DMS79 treated with DMSO at 0.1 percent for 48 hours (cell line): ENCODE data around the gene USH1C.

Experiments used
- DNase-seq: peaks from one replicate; lab custom pipeline; 2025; lab: John Stamatoyannopoulos, UW

USH1C gene

GRCh38 chr11:17504330-17505107, 39.7 kb downstream of the USH1C start:
- peak; percentile 72 for DNase-seq

GRCh38 chr11:17502630-17503029, 41.6 kb downstream of the USH1C start:
- DNase-seq = no peak

GRCh38 chr11:17500673-17501072, 43.5 kb downstream of the USH1C start:
- no peak for DNase-seq

DNA sequence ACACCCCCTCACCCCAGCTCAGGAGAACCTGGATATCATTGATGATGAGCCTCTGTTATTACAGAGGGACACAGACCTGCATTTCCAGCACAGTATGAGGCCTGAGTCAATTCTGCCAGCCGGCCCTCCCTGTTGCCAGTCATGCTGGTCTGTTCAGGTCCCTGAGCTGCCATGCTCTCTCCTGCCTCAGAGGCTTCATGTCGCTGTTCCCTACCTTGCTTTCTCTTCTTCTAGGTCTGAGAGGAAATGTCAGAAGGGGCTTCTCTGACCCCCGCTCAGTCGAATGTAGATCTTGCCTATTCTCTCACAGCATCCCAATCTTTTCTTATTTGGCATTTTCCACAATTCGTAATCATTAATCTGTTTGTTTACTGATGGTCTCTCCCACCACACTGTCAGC, 45.7 kb downstream of the USH1C start:
- DNase-seq = no peak

DNA sequence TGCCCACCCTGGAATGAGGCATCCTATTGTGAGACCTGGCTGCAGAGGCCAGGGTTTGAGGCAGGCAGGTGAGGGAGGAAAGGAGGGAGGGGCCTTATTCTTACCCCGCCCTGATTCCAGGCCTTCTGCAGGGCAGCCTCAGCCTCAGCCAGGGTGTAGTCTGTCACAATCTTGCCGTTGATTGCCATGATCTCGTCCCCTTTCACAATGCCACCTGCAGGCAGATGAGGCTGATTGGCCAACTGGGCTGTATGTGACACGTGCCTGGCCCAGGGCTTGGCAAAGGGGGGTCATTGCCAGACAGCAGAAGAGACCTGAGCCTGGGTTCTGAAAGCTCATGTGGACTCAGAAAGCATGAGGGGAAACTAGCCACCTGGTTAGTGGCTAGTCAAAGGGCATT, 46.2 kb downstream of the USH1C start:
- no peak for DNase-seq

- peak; percentile 36 for DNase-seq
These were observed 47.8 kb downstream of the USH1C start for GRCh38 chr11:17496406-17496805.

DNA sequence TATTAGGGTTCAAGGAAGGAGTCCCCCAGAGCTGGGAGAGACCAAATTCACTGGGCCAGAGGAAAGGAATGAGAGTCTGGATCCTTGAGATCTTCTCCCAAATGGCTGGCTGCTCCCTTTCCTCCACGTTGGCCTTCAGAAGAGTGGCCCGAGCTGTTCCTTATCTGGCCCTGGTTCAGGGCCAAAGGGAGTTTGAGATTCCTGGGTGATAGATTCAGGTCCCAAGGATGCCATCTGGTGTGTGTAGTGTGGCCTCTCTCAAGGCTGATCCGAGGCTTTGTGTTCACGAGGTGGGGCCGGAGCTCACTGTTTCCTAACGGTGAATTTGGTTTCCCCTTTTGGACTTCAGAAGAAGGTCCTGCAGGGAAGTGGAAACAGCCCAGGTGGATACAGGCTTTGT, 50.2 kb downstream of the USH1C start:
- DNase-seq = no peak

- DNase-seq = no peak
These were observed 53.3 kb downstream of the USH1C start for GRCh38 chr11:17490938-17491337.

DNA sequence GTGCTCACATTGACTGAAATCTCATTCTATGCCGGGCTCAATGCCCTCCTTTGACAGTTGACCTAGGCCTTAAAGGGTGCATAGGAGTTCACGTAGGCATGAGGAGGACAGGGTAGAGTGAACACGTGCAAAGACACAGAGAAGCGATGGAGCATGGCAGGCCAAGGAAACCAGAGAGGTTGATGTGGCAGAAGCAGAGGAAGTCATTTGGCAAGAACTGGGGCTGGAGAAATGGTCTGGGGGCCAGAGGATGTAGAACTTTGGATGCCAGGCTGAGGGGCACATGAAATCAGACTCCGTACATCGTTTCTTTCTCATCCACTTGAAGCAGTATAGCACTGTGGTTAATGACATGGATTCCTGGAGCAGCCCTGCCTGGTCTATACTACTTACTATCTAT, 54.0 kb downstream of the USH1C start:
- no peak for DNase-seq

DNA sequence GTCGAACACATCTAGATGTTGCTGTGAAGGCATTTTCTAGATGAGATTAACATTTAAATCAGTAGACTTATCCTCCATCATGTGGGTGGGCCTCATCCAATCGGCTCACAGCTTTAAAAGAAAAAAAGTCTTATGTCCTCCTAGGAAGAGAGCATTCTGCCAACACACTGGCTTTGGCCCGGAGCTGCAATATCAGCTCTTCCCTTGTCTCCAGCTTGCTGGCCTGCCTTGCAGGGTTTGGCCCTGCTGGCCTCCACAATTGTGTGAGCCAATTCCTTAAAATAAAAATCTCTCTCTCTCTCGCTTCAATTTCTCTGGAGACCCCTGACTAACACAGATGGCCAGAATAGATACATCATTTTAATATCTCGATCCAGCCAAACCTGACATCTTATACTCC, 54.5 kb downstream of the USH1C start:
- DNase-seq = no peak

DNA sequence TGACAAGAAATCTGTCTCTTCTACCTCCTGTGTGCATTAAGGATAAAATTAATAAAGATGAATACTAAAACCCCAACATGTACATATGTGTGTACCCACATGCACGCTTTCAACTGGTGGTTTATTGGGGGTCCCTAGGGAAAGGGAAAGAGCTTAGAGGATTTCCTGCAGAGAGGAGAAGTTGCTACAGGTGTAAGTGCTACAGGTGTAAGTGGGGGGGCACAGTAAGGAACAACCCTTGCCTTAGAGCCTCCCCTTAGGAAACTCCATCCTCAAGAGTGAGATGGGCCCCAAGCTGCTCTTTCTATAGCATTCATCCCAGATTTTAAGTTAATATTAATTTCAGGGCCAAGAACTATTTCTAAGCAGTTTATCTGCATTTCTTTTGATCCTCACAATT, 55.7 kb downstream of the USH1C start:
- no peak for DNase-seq

- DNase-seq = no peak
These were observed 57.6 kb downstream of the USH1C start for GRCh38 chr11:17486646-17487045.

- DNase-seq = no peak
These were observed 60.7 kb downstream of the USH1C start for GRCh38 chr11:17483505-17483904.

GRCh38 chr11:17481905-17482304, 62.3 kb downstream of the USH1C start:
- DNase-seq = no peak

DNA sequence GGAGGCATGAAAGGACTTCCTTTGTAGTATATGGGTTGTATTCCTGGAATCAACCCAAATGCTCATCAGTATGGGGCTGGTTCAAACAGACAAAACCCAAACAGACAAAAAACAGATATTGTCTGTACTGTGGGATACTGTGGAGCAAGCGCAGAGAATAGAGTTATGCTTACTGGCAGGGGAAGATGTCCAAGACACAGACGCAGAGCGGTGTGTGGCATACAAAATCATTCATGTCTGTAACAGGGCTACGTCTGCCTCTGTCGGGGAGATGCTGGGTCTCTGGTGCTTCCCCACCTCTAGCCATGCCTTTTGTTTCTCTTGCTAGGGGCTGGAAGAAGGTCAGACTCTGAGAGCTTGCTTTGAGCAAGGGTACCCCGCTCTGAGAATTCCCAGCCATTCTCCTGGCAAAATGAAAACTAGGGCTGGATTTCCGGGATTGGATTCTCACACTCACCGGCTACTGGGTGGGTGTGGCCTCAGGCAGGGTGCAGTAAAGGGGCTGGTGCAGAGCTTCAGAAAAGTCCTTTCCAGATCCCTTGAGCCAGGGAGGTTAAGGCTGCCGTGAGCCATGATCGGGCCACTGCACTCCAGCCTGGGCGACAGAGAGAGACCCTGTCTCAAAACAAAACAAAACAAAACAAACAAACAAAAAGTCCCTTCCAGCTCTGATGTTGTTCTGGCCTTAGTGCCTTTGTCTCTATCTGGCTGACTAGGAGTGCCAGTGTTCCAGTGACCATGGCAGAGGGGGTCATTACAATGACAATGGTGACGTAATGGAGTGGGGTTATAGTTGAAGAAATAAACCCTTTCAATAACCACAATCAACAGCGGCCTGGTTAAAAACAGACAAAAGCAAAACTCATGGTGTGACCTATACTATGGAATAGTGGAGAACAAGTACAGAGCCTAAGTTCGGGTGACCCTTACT, 64.7 kb downstream of the USH1C start:
- DNase-seq = peak; percentile 71

DNA sequence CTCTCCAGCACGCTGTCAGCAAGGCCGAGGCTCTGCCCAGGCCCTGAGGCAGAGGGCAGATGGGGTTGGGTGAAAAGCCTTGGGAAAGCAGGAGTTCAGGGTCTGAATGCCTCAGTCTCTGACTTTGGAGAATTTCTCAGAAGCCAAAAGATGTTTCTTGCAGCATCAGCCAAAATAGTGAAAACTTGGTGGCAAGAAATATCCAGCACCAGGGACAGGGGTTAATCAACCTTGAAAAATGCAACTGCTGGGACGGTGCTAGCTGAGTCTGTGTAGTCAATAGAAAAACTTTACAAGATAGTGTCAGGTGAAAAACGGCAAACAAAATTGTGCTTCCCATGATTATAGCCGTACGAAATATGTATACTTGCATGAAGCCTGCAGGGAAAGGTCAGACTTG, 66.1 kb downstream of the USH1C start:
- DNase-seq = no peak

DNA sequence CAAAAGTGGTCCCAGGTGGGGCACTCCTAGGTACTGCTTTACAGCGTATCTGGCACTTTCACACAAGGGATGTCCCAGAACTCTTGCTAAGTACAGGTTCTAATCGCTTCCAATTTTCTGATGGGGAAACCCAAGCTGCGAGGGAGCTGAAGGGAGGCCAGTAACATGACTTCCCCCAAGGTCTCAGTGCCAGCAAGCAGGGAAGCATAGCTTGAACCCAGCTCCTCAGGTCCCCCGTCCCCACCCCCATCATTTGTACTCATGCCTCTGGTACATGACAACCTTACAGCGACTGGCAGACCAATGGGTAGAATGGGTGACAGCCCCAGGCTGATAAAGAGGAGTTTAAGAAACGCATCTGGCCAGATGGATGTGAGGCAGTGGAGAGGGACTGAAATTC, 66.9 kb downstream of the USH1C start:
- DNase-seq = no peak

- no peak for DNase-seq
These were observed 67.2 kb downstream of the USH1C start for GRCh38 chr11:17477084-17477333.

GRCh38 chr11:17476317-17477083, 67.7 kb downstream of the USH1C start, which contains the start of gene ABCC8:
Gene ABCC8 (minus strand): TSS chr11:17476845. CDS start chr11:17476776, 69 bp downstream.
- DNase-seq = peak; percentile 33

GRCh38 chr11:17475666-17476316, 68.4 kb downstream of the USH1C start:
- peak; percentile 33 for DNase-seq

DNA sequence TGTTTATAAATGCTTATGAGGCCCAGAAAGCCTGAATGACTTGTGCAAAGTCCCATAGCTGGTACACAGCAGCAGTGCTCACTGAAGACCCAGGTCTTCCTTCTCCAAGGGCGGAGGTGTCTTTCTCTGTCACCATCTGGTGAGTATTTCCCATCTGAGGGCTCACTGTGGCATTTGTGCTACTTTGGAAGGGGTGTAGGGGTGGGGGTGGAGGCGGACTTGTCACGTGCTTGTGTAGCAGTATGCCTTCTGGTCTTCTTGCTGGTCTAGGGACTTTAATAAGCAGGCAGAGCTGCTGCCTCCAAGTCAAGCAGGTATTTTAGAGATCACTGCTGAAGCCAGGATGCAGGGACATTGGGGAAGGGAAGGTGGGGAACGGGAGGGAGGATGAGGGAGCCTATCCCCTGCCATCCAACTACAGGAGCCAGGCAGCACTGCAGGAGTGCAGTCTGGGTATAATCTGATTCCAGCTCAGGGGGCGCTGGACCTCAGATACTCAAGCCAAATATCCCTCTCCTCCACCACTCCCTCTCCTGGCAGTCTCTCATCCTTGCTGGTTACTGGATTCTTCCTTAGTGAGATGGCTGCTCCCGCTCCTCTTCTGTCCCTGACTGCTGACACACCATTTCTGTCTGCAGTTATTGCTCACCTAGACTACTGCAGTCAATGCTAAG, 71.0 kb downstream of the USH1C start:
- DNase-seq = no peak

DNA sequence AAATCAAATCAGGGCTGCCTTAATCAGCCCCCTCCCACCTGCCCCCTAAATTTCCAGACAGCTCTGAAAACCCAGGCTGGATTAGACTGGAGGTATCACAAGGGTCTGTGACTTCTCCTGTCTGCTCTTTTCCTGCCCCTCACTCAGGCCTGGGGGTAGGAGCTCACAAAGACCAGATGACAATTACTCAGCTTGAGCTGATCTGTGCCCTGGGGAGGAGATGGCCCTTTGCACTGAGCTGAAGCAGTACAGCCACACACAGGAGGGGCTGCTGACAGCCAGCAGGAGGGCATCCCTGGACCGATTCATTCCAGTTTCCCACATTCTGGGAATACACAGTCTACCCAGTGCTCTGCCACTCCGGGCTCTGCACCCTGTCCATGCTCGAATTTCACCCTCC, 71.7 kb downstream of the USH1C start:
- DNase-seq = no peak
